Prostate gland (tissue), 2 donors: ENCODE results near the gene KCNT1.

ENCODE experiments used
- CTCF ChIP-seq, 4 experiments: fragments of 200-600 bp in 2 of 4; fragments of 450-650 bp in 2 of 4; sonication (generic) in 2 of 4; IDR thresholded peaks; 1 replicate in 3 of 4; 2 replicates in 1 of 4; pipeline ENCODE4 v1.5.1; 2016 to 2019; ENCODE audit warnings: antibody characterized with exemption in 4 of 4, mild to moderate bottlenecking in 2 of 4, moderate library complexity in 2 of 4
- POLR2A ChIP-seq: fragments of 450-650 bp; IDR thresholded peaks from one replicate; pipeline ENCODE4 v1.6.1; 2016; ENCODE audit warnings: antibody characterized with exemption, mild to moderate bottlenecking
- POLR2AphosphoS5 ChIP-seq: sonication (generic); formaldehyde crosslinking; IDR thresholded peaks from one replicate; pipeline ENCODE4 v1.6.1; 2017; ENCODE audit warnings: antibody characterized with exemption

- no peak for TF ChIP-seq POLR2AphosphoS5
- TF ChIP-seq CTCF (IDR thresholded peaks at IDR 0.05), result no peak
- no peak for TF ChIP-seq POLR2A
Measured at GRCh38 chr9:135701067-135701958, 672 bp upstream of the KCNT1 start.
